GM20431 (cell line): ENCODE results near the gene SPPL2A.
"Not testable (repeated sequence)": the region's sequence is repeated elsewhere in the genome, so short reads cannot be mapped to it uniquely, and the experiment has no call there.

ENCODE experiments used
- in situ Hi-C: fragments of 300-500 bp; cut with MseI, MboI; formaldehyde crosslinking; loops from one replicate; pipeline ENCODE4 v1.15.0; 2020; ENCODE audit warnings: low sequenced_read_pairs; ENCODE audit not compliant: unreplicated experiment

SPPL2A gene

DNA sequence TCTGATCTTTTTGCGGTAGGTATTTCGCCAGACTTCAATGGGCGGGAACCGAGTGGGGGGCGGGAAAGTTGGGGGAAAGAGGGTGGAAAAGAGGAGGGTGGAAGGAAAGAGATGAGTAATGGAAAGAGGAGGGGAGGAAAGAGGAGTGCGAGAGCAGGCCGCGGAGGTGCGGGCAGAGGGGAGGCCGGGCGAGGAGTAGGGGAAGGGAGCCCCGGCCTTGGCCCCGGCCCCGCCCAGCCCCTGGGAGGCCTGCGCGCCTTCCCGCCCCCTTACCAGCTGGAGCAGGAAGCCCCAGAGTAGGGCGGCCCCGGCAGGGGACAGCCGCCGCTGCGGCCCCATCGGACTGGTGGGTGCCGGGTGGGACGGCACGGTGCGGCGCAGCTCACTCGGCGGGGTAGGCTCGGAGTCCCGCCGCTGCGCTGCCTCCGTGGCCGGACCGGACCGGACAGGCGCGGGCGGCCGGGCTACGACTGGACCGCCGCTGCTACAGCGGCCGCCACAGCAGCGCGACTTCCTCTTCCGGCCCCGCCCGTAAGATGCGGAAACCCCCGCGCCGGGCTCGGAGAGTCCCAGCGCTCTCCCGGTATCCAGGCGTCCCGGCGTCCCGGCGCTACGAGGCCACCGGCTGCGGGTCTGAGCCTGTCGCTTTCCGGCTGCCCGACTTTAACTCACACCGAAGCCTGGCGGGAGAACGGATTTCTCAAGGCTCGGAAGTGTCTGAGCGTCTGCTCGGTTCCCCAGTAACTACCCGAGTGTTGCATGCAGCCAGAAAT, at the start of gene SPPL2A:
Gene SPPL2A, minus strand, starts transcription at position 512 of the 773 bp plus-strand sequence. Its CDS starts 173 bp downstream, at position 339.
- in situ Hi-C loops, result no loop called here

DNA sequence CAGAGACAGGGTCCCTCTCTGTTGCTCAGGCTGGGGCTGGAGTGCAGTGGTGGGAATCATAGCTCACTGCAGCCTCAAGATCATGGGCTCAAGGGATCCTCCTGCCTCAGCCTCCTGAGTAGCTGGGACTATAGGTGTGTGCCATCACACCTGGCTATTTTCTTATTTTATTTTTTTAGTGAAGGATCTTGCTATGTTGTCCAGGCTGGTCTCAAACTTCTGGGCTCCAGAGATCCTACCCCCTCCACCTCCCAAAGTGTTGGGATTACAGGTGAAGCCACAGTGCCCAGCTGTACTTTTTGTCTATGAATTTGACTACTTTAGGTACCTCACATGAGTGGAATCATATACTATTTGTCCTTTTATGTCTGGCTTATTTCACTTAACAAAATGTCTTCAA, 49.1 kb upstream of the SPPL2A start:
- in situ Hi-C loops, result no loop called here

DNA sequence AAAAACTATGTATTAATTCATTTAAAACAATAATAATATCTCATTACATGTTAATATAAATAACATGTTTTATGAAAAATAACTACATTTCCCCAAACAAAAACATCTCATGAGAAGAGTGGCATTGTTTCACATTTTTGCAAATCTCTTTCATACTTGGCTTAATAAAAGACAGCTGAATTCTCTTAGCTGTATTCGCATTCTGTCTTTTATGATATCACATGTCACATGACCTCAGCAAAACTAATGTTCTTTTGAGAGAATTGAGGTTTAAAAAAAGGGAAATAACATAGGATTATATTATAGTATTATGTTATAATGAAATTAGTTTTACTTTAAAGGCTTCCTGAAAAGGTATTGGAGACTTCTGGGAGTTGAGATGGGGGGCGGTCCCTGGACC, 48.4 kb upstream of the SPPL2A start:
- in situ Hi-C loops, result no loop called here

- in situ Hi-C loops, result no loop called here
Observed at GRCh38 chr15:50813089-50813488, 47.6 kb upstream of the SPPL2A start.

- in situ Hi-C loops, result not testable (repeated sequence)
Observed at GRCh38 chr15:50812181-50812506, 46.6 kb upstream of the SPPL2A start.

DNA sequence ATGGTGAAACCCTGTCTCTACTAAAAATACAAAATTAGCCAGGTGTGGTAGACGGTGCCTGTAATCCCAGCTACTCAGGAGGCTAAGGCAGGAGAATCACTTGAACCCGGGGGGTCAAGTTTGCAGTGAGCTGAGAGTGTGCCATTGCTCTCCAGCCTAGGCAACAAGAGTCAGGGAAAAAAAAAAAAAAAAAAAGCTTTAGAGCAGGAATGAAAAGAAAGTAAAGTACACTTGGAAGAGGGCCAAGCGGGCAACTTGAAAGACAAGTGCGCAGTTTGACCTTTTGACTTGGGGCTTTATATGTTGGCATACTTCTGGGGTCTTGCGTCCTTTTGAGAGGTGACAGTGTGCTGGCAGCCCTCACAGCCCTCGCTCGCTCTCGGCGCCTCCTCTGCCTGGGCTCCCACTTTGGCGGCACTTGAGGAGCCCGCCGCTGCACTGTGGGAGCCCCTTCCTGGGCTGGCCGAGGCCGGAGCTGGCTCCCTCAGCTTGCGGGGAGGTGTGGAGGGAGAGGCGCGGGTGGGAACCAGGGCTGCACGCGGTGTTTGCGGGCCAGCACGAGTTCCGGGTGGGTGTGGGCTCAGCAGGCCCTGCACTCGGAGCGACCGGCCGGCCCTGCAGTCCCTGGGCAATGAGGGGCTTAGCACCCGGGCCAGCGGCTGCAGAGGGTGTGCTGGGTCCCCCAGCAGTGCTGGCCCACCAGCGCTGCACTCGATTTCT, 46.1 kb upstream of the SPPL2A start:
- in situ Hi-C loops, result not testable (repeated sequence)

DNA sequence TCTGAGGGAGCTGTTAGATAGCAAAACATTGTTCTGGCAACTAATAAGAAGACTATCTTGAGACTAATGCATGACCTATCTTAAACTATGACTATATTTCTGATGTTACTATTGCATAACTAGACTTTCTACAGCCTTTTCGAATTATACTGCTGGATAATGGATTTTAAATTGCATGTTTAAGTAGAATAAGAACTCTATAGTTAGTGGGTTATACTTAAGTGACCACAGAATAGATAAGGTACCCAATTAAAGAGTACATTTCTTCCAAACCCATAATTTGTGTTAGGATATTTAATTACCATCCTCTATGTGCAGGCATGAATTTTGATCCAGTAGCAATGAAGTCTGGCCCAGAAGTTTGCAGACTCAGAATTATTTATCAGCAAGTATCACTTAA, 44.6 kb upstream of the SPPL2A start:
- in situ Hi-C loops, result no loop called here

GRCh38 chr15:50808728-50809127, 43.2 kb upstream of the SPPL2A start:
- in situ Hi-C loops, result no loop called here

- in situ Hi-C loops, result no loop called here
Observed at GRCh38 chr15:50803479-50804180, 38.1 kb upstream of the SPPL2A start.

DNA sequence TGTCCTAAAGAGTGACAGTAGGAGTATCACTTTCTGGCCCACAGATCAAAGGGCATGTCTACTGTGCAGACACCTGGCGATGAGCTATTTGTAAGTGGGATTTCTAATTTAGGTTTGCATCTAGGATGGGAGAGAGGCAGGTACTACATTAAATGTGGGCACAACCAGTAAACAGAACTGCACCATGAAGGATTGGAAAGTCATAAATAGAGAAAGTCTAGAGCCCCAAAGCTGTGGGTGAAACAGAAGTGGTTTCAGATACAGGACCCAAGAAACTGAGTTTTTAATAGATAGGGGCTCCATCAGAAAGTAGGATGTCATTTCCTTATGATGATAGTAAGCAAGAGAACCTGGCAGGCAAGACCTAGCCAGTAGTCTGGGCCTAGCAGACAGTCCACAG, 35.2 kb upstream of the SPPL2A start:
- in situ Hi-C loops, result no loop called here

- in situ Hi-C loops, result no loop called here
Observed at GRCh38 chr15:50798684-50799083, 33.2 kb upstream of the SPPL2A start.

- in situ Hi-C loops, result no loop called here
Observed at GRCh38 chr15:50797926-50798325, 32.4 kb upstream of the SPPL2A start.

DNA sequence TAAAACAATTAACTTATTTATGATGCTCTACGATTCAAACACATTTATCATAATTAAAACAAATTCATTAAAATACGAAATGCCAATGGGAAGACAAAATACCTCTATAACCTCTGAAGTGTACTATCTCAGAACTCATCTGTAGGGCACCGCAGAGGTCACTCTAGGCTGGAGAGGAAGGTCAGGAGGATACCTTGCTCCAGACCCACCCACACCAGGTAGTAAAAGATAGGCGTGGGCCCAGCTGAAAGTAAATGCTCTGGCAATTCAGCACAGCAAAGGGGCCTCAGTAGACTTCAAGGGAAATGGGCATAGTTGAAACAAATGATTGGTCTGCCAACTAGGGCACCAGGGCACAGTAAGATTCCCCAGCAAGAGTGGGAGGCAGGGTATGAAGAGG, 26.0 kb upstream of the SPPL2A start:
- in situ Hi-C loops, result no loop called here

DNA sequence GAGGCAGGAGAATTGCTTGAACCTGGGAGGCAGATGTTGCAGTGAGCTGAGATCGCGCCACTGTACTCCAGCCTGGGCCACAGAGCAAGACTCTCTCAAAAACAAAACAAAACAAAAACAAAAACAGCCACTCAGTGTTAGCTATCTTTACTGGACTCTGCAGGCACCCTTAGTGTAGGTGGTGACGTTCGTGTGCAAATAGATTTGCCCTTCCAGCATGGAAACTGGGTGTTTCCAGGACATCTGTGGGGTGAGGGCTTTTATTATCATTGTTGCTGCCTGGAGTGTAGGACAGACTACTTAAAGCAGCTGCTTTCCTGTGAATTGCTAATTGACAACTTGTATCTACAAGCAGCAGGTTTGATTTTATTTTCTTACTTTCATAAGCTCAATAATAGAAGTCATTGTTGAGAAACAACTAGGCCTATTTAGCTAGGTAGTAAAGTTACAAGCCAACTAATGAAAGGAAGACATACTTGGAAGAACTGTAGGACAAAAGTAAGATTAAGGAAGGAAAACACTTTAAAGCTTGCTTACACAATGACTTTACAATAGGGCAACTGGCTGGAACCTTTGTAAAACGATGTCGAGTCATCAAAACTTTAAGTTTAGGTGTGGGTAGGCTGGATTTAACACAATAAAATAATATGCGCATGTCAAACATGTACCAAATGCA, 25.4 kb upstream of the SPPL2A start:
- in situ Hi-C loops, result no loop called here

DNA sequence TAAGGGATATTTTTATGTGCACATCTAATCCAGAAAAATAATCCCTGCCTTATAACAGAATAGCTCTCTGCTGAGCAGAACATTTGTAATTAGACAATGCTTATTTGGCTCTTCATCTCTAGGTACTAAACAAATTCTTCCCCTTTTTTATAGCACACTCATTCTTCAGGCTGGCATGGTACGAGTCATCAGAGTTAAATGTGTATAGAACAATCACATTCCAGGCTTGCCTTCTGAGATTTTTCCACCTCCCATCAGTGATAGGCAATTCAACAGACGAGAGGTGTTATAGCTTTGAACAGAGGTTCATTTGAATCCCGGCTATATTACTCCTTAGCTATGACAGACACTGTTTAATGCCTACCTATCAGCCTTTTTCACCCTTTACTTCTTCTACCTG, 21.4 kb upstream of the SPPL2A start:
- in situ Hi-C loops, result no loop called here

DNA sequence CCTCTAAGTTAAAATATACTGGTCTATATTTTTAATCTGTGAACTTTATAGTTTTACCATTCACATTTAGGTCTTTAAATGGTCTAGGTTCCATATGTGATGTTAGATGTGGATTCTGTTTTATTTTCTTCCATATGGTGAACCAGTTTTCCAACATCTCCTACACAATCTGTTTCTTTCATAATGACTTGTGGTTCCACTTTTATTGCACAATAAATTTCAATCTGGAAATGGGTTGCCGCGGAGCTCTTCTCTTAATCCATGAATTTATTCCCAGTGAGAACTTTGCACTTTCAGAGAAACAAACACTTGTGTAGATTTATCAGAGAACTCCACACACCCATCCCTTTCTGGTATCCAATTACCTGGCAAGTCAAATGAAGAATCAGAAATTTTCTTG, 20.9 kb upstream of the SPPL2A start:
- in situ Hi-C loops, result no loop called here

DNA sequence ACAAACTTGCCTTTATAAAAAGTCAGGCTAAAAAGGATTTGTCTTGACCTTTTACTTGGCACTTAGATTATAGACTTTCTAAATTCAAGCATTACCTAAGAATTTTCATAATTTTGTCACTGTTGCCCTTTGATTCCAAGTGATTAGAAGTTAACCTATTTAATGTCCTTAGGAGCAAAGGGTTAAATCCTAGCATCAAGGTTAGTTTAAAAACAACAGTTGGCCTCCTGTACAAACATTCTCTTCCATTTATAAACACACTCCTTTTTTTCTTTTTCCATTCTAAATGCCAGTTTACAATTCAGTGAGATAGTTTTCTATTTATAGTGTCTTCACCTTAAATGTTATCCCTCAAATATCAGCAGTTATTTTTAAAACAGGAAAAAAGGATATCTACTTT, 18.4 kb upstream of the SPPL2A start:
- in situ Hi-C loops, result no loop called here

DNA sequence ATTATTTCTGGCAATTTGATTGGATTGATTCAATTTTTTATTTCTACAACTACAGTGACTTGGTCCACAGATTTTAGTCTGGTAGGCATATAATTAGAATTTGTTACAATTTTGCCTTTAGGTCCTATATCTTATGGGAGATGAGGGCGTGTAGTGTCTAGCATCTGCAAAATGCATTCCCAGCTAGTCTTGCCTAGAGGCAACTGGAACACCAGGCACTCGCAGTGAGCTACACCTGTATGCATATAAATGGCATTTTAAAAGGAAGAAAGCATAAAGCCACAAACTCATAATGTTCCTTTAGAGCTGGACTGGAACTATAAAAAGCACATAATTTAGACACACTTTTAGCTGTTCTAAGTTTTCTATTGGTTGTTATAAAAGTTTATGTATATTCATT, 17.9 kb upstream of the SPPL2A start:
- in situ Hi-C loops, result no loop called here

DNA sequence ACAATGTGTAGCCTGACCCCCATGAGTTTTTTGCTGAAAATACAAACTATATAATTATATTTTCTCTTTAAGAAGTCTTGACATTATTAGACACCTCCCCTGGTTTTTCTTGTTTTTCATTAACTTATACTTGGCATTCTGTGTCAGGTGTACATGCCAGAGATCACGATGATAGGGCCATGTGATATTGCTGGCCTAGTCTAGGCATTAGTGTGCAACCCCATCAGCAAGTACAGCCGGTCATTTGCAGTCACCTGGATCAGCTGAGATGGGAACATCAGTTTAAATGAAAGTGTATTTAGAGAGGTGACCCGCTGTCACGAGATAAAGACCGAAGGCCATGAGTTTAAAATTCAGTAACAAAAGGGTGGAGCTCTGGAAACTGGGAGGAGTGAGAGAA, 12.6 kb upstream of the SPPL2A start:
- in situ Hi-C loops, result no loop called here

DNA sequence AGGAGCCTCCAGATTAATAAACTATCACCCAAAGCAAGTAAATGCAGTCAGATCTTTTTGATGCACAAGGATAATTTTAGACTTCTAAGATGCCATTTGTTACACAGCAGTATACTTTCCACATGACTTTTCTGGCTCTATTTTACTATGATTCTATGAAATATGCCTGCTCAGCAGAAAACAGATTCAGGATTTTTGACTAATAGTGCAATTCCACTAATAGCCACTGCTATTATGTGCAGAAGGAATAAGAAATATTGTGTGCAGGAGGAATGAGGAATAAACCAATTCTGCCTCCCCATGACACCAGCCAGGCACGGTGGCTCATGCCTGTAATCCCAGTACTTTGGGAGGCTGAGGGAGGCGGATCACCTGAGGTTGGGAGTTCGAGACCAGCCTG, 11.5 kb upstream of the SPPL2A start:
- in situ Hi-C loops, result no loop called here

- in situ Hi-C loops, result no loop called here
Observed at GRCh38 chr15:50774450-50774849, 8.9 kb upstream of the SPPL2A start.
